GM21619 (cell line): ENCODE data around the gene RUBCNL.

ENCODE experiments used
- ATAC-seq: cut with Tn5 transposase; IDR thresholded peaks from one replicate; pipeline ENCODE4 v1.9.1; 2021; ENCODE audit not compliant: unreplicated experiment

Gene RUBCNL

DNA sequence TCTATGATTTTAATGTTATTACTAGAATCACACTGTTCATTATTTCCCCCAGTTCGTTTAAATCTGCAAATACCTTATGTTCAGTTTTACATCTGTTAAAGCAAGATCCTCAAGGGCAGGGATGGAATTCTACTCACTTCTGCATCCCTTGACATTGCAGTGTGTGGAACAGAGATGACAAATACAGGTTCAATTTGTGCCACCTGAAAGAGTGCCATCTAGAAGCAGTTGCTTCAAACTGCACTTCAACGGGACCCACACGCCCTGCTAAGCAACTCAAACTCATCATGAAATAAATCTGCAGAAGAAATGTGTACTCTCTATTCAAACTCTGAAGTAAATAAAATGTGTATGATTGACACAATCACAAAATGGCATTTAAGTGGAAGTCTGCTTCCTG lies 44.5 kb downstream of the RUBCNL start:
- no peak for ATAC-seq

- ATAC-seq = peak; percentile 70
Measured at GRCh38 chr13:46341112-46341711, 45.8 kb downstream of the RUBCNL start.

GRCh38 chr13:46340631-46341111 lies 46.4 kb downstream of the RUBCNL start:
- no peak for ATAC-seq

GRCh38 chr13:46340011-46340410 lies 47.0 kb downstream of the RUBCNL start:
- ATAC-seq = no peak

DNA sequence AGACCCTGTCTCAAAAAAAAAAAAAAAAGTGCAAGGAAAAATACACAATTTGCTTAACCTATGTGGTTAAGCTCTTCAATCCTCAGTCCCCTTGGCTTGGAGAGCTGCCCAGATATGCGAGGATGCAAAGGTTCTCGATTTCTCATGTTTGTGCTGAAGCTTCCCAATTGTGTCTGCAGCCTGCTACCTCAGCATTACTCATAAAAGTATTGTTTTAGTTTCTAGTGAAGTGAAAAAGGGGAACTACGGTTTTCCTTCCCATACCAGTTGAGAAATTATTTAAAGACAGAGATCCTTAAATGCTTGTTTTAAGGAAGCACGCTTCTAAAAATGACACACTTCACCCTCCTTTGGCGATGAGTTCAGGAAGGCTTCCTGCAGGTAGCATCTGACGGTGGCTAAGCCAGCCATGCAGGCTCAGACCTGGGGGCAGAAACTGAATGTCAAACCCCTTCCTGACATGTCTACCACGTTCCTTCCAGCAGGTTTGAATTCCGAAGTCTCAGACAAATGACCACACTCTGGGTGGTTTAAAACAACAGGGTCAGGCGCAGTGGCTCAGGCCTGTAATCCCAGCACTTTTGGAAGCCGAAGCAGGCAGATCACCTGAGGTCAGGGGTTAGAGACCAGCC lies 47.9 kb downstream of the RUBCNL start:
- ATAC-seq = no peak

DNA sequence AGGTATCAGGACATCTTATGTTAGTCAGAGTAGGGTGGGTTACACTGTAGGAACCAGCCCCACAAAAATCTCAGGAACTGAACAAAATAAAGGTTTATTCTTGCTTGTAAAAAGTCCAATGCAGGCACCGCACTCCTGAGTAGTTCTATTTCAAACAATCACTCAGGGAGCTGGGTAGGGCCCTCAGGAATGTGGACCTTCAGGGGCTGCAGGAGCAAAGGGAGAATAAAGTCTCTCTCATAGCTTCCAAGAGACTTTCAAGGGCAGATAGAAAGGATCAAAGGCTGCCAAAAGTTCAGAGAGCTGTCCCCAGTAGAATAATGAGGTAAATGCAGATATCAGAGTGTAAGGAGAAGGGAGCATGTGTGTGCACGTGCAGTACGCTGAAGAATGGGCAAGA lies 49.4 kb downstream of the RUBCNL start:
- ATAC-seq = no peak

GRCh38 chr13:46334035-46334822 lies 52.8 kb downstream of the RUBCNL start:
- no peak for ATAC-seq

- ATAC-seq = no peak
Measured at GRCh38 chr13:46332772-46333171, 54.3 kb downstream of the RUBCNL start.

DNA sequence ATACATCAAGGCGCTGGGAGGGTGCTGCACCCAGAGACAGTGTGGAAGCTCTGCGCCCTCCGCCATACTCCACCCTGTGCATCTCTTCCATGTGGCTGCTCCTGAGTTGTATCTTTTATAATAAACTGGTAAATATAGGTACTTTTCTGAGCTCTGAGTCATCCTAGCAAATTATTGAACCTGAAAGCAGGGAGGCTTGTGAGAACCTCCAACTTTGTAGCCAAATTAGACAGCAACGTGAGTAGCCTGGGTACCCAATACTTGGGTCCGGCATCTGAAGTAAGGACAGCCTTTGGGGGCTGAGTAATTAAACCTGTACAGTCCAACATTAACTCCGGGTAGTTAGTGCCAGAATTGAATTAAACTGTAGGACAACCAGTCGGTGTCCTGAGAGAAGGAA lies 57.4 kb downstream of the RUBCNL start:
- ATAC-seq = no peak

- ATAC-seq = no peak
Measured at GRCh38 chr13:46327246-46327645, 59.8 kb downstream of the RUBCNL start.

- no peak for ATAC-seq
Measured at GRCh38 chr13:46324976-46325375, 62.1 kb downstream of the RUBCNL start.

- no peak for ATAC-seq
Measured at GRCh38 chr13:46321494-46322225, 65.4 kb downstream of the RUBCNL start.

- ATAC-seq = no peak
Measured at GRCh38 chr13:46320821-46321220, 66.2 kb downstream of the RUBCNL start.

DNA sequence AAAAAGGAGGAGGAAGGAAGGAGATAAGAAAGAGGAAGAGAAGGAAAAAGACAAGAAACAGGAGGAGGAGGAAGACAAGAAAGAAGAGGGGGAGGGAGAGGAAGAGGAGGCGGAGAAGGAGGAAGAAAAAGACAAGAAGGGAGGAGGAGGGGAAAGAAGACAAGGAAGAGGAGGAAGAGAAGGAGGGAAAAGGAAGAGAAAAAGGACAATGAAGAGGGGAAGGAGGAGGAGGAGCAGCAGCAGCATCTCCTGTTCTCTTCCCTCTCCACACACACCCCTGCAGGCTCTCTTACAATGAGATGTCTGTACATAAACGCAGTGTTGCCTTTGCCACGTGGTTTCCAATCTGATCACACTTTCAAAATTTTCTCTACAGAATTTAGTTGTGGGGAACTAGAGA lies 66.6 kb downstream of the RUBCNL start:
- ATAC-seq = no peak

- ATAC-seq = no peak
Measured at GRCh38 chr13:46318986-46319385, 68.1 kb downstream of the RUBCNL start.

DNA sequence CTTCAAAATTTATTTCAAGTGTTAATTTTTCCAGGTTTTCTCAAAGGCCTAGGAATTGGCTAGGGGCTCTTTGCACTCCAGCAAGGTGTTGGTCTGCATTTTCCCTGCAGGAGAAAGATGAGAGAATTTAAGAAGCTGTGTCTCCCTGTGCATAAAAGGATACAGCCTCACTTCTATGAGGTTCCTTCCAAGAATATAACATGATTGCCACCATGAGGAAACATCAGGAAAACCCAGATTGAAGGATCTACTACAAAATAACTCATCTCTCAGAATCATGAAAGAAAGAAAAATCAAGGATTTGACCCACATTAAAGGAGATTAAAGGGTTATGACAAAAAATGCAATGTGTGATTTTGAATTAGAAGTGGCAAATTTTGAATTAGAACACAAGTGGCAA lies 69.9 kb downstream of the RUBCNL start:
- no peak for ATAC-seq

DNA sequence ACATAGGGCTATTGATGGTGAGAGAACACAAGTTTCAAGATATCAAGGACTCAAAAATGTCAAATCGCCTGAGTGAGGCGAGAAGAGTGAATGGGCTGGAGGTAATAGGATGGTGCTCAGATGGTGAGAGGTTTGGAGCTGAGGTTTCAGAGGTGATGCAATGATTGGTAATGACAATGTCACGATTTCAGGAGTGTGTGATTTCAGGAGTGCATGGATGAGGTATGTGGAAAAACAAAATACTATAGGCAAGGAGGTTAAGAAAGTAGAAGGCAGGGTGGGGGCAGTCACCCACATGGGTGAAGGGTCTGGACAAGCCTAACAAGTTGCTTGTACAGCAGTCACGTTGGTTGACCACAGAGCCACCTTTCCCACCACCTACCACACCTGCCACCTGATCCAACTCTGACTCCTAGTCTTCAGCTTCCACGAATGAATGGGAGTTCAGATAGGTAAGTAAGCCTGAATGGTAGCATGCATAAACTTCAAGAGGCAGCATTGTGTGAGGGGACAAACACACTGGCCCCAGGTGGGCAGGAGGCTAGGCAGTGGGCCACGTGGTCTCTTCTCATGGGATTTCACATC lies 71.5 kb downstream of the RUBCNL start:
- ATAC-seq = no peak

DNA sequence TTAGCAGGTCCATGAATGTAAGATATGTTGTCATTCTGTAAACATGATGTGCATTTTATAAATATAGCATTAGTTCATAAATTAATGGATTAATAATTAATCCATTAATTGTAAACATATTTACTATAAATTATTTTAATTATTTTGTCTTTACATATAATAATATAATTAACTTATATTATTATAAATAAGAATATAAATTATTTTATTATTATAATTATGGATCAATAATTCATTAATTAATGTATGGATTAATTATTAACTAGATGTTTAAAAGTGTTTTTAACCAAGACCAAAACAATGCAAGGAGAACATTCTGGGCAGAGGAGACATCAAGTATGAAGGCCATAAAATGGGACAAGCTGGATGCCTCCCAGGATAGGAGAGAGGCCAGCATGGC lies 72.0 kb downstream of the RUBCNL start:
- ATAC-seq = no peak

DNA sequence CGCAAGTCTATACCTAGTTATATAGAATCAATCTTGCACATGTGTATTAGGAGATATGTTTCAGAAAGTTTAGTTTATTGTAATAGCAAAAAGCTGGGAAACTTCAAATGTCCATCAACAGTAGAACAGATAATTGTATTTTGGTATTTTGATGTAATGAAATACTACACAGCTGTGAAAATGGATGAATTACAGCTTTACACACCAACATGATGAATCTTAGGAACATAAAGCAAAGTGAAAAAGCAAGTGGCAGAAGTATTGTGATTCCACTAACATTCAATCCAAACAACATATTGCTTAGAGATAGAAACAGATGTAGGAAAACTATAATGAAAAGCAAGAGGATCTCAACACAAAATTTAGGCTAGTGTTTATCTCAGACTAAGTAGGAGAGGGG lies 72.5 kb downstream of the RUBCNL start:
- no peak for ATAC-seq

- ATAC-seq = no peak
Measured at GRCh38 chr13:46313432-46314257, 73.4 kb downstream of the RUBCNL start.
